Activated CD8-positive, alpha-beta memory T cell treated with anti-CD3 and anti-CD28 coated beads, Interleukin-2, amount 50 U/mL, for 1 hour (primary cell): Measurements from ENCODE around the gene RSPH9.

Experiments
- DNase-seq: peaks from one replicate; pipeline ENCODE4 v3.0.0-alpha.2; 2020; ENCODE audit errors: extremely low read depth

RSPH9 gene

DNA sequence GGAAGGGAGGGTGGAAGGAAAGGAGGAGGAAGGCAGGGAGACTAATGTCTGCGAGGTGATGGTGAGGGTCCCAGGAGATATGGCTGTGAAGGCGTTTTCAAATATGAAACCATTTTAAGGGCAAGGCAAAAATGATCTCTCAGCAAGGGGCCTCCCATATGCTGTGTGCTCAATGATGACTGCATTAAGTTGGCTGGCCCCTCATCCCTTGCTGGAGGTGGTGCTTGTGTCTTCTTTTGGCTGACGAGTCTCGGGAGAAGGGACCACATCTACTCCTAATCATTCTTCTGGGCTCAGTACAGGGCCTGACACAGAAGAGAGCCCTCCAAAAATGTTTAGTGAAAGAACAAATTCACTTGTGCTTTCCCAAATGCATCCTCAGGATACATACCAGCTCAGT lies 65.7 kb downstream of the RSPH9 start:
- no peak for DNase-seq

DNA sequence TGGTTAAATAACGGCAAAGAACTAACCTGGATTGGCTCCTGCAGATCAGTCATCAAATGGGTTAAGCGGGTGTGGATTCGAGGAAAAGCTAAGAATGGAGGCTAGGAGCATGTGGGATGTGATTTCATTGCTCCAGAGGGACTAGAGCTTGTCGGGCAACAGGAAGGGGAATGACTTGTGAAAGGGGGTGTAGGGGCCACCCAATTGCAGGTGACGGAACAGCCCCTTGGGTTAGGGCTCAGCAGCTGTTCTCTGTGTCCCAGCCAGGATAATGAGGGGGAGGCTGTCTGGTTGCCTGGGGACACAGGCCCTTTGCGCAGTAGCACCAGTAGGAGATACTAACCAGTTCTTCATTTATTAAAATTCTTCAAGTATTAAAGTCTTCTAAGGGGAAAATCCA lies 67.7 kb downstream of the RSPH9 start:
- DNase-seq: no peak

DNA sequence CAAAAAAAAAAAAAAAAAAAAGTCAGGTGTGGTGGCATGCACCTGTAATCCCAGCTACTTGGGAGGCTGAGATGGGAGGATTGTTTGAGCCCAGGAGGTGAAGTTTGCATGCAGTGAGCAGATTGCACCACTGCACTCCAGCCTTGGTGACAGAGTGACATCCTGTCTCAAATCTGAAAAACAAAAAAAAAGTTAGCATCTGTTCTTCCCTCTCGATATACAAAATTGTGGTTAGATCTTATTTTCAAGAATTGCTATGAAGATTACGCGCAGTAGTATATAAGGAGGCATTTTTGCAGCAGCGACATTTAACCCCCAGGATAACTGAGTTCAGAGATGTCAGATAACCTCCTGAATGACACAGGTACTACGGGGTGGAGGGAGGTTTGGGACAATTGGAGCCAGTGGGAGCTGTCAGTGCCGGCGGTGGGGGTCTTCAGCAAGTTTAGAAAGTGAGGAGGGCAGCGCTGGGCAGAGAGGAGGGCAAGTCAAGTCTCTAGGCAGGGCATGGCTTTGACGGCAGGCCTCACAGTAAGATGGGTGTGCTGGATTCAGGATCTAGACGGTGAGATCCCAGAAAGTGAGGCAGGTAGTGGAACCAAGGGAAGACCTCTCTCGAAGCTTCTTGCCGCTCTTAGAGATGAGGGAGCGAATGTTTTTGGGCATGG lies 68.9 kb downstream of the RSPH9 start:
- no peak for DNase-seq

DNA sequence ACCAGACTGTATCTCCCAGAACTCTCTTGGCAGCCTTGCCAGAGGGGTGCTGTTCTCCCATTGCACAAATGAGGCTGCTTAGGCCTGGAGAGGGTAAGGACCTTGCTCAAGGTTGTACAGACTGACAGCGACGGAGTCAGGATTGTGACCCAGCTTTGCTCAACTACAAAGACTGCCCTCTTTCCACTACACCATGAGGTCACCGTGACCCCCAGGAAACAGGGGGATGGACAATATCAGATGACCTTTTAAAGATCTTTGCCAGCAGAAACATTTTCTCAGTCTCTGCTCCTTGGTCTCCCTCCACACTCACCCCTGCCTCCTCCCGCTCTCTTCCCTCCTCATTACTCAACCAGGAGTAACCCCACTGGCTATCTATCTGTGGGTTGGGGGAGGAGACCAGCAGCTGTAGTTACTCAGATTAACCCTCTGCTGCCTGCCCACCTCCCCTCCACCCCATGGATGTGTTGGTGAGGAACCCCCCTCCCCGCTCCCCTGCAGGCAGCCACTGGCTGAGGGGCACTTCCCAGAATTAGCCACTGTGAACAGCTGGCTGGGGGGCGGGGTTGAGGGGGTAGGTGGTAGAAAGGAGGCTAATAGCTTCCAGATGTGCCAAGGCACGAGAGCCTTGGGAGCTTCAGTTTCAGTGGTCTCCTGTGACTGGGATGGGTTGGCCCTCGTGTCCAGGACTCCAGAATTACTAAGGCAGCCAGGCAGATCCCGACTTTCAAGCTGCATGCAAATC lies 69.6 kb downstream of the RSPH9 start:
- DNase-seq: no peak

DNA sequence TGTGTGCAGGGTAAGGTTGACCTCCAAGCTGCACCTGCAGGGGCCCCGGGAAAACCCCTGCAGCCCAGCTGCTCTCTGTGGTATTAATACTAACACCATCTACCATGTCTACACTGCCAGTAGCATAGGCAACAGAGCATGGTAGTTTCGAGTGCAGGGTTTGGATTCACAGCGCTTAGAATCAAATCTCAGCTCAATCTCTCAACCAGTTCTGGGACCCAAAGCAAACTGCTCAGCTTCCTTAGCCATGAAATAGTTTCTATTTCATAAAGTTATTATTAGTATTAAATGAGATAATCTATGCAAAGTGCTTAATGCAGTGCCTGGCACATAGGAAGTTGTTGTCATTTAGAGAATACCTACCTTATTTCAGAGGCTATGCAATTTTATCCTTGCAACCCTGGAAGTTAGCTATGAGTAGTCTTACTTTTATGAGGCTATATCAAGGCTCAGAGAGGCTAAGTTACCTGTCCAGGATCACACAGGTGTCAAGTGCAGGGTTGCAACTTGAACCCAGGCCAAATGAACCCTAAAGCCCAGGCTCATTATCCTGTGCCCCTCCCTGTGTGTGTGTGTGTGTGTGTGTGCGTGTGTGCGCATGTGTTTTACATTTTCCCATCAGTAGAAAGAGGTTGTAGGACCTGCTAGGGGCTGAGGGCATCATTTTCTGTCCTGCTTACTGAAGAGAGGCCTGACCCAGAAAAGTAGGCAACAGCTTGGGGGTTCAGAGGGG lies 70.4 kb downstream of the RSPH9 start:
- no peak for DNase-seq

DNA sequence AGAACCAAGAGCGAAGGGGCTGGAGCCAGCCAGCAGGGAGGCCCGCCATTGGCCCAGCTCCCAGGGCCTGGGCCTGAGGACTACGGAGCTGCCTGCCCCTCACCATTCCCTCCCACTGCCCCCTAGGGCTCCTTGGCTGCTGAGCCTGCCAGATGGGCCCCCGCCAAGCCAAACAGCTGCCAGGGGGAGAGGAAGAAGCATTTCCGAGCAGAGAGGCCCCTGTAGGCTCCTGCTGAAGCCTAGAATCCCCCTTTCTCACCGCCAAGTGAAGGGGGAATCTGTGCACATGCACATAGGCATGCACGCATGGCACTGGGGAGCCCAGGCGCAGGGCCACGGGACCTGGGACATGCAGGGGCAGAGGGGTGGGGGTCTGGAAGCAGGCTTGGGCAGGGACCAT lies 71.3 kb downstream of the RSPH9 start:
- no peak for DNase-seq

DNA sequence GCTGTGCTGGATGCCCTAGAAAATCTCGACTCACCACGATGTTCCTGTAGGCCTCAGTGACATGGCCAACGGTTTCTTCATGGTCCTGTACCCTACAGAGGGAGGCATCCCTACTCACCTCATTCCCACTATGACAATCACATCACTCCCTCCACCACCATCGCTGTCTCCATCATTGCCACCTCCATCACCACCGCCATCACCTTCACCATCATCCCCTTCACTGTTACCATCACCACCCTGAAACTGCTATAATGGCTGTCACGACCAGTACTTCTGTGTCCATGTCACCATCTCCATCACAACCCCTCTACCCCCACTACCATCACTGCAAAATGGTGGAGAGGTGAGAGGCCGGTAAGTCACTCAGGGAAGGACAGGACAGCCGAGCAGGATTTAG lies 72.6 kb downstream of the RSPH9 start:
- DNase-seq: no peak

DNA sequence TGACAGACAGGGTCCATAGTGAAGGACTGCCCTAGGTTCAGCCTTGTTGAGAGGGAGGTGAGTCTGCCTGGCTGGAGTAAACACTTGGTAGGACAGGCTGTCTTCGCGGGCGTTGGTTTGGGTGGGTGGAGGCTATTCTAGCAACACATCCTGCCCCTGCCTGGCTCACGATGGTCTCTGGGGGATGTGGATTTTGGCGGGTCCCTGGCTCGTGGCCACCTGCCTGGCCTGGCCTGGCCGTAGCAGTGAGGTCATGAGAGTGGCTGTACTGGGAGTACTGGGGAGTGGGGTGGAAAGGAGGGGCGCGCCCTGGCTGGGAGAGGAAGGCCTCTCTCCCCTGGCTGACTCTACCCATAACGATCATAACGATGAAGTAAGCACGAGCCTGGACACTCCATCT lies 73.0 kb downstream of the RSPH9 start:
- no peak for DNase-seq

DNA sequence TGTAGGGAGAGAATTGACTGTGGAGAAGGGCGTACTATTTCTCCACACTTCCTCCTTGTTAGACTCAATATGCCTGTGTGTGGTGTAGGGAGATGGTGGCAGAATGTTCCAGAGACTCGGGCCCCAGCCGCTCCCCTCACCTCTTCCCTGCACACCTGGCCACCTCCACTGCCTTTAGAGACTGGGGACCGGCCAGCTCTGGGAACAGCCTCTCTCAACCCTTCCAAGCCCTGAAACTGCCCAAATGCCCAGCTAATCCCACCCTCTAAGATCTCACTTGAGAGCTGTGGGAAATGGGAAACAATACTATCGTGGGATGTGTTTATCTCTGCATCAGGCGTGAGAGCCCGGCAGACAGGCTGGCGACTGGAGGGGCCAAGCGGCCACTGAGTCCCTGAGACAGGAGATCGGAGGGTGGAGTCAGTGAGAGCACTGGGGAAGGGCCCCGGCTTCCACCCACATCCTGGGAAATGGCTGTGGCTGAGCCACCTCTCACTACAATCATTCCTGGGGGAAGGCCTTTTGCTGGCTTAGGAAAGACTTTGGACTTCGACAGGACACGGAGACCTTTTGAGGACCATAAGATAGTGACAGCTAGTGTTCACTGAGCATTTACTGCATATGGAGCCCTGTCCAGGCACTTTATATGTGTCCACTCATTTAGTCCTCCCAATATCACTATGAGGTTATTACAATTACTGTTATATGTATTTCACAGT lies 73.7 kb downstream of the RSPH9 start:
- no peak for DNase-seq

DNA sequence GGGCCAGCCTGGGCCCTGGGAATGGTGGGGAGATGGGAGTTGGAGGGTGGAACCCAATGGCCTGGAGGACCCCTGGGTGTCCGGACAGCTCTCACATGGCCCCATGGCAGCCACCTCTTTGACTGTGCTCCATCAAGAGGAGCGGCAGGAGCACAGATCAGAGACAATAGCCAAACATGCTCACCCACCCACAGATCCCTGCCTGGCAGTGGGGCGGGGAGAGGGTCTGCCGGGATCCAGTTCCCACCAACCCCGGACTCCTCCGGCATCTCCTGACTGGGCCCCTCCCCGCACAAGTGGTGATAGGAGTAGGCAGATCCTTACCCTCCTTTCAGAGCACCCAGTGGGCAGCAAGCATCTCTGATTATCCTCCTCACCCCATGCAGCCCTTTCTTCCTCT lies 74.7 kb downstream of the RSPH9 start:
- DNase-seq: no peak

DNA sequence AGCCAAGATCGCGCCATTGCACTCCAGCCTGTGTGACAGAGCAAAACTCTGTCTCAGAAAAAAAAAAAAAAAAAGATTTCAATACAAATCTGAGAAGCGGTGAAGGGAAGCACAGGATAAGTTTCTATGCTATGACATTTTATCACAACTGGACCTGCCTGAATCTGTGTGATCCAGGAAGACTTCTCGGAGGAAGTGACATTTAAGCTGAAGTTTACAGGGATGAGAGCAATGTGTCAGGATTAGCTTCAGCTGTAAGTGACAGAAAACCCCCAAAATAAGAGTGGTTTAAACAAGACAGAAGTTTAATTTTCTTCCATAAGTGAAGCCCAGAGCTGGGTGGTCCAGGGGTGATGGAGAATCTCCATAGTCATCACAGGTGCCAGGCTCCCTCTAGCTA lies 76.2 kb downstream of the RSPH9 start:
- no peak for DNase-seq
